ENCODE results near the gene RSU1. TPM values are rescaled to one million over a fixed set of nuclear protein-coding genes. Genes with fewer than 3 reads are reported as not detected.
A peak's percentile ranks its signal among the peaks of the same experiment; 100 is the strongest.

RSU1 gene
- polyA plus RNA-seq, 2 of the 4 experiments (the other 2 are of a cell fraction): 99.3 to 114 TPM

- Histone ChIP-seq H3K4me3 (no peak overlapping the region), H3K27ac (no peak overlapping the region), H3K9me3 (no peaks in the 10 kb centered on the region), H3K4me1 (no peaks in the 10 kb centered on the region), H3K4me2 (no peak overlapping the region)
- no peak for ATAC-seq
- no peak for DNase-seq (ENCODE audit: low read depth in 1 of 2, low spot score in 1 of 2)
- no peak for TF ChIP-seq RARB (CRISPR knock-in tag; IDR thresholded peaks at IDR 0.05)
- TF ChIP-seq ZFP36 (IDR thresholded peaks at IDR 0.05; ENCODE audit: borderline replicate concordance, partially characterized antibody): no peak
- TF ChIP-seq JUN (IDR thresholded peaks at IDR 0.05): no peak
- no peak for TF ChIP-seq FOSL2 (IDR thresholded peaks at IDR 0.05)
- TF ChIP-seq FOSL2 (CRISPR knock-in tag; IDR thresholded peaks at IDR 0.05): no peak
- no peak for TF ChIP-seq CHD2 (IDR thresholded peaks at IDR 0.05; ENCODE audit: low read length, partially characterized antibody)
- no peak for TF ChIP-seq HES2 (IDR thresholded peaks at IDR 0.05)
- TF ChIP-seq, protein P1, sequence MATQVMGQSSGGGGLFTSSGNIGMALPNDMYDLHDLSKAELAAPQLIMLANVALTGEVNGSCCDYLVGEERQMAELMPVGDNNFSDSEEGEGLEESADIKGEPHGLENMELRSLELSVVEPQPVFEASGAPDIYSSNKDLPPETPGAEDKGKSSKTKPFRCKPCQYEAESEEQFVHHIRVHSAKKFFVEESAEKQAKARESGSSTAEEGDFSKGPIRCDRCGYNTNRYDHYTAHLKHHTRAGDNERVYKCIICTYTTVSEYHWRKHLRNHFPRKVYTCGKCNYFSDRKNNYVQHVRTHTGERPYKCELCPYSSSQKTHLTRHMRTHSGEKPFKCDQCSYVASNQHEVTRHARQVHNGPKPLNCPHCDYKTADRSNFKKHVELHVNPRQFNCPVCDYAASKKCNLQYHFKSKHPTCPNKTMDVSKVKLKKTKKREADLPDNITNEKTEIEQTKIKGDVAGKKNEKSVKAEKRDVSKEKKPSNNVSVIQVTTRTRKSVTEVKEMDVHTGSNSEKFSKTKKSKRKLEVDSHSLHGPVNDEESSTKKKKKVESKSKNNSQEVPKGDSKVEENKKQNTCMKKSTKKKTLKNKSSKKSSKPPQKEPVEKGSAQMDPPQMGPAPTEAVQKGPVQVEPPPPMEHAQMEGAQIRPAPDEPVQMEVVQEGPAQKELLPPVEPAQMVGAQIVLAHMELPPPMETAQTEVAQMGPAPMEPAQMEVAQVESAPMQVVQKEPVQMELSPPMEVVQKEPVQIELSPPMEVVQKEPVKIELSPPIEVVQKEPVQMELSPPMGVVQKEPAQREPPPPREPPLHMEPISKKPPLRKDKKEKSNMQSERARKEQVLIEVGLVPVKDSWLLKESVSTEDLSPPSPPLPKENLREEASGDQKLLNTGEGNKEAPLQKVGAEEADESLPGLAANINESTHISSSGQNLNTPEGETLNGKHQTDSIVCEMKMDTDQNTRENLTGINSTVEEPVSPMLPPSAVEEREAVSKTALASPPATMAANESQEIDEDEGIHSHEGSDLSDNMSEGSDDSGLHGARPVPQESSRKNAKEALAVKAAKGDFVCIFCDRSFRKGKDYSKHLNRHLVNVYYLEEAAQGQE (IDR thresholded peaks at IDR 0.05): no peak
- TF ChIP-seq JUNB (IDR thresholded peaks at IDR 0.05): no peak
- no peak for TF ChIP-seq CHD4 (IDR thresholded peaks at IDR 0.05; ENCODE audit: borderline replicate concordance)
- no peak for TF ChIP-seq POLR2A (IDR thresholded peaks at IDR 0.05; ENCODE audit: low read length)
- TF ChIP-seq HOXB13 (CRISPR knock-in tag; IDR thresholded peaks at IDR 0.05; ENCODE audit: low read depth): no peak
- no peak for TF ChIP-seq EHMT2 (IDR thresholded peaks at IDR 0.05; ENCODE audit: low read depth)
- TF ChIP-seq MAZ (IDR thresholded peaks at IDR 0.05; ENCODE audit: borderline replicate concordance, low read depth, low read length): no peak
- no peak for TF ChIP-seq RCOR1 (IDR thresholded peaks at IDR 0.05; ENCODE audit: low read depth, low read length)
- TF ChIP-seq, protein P2, sequence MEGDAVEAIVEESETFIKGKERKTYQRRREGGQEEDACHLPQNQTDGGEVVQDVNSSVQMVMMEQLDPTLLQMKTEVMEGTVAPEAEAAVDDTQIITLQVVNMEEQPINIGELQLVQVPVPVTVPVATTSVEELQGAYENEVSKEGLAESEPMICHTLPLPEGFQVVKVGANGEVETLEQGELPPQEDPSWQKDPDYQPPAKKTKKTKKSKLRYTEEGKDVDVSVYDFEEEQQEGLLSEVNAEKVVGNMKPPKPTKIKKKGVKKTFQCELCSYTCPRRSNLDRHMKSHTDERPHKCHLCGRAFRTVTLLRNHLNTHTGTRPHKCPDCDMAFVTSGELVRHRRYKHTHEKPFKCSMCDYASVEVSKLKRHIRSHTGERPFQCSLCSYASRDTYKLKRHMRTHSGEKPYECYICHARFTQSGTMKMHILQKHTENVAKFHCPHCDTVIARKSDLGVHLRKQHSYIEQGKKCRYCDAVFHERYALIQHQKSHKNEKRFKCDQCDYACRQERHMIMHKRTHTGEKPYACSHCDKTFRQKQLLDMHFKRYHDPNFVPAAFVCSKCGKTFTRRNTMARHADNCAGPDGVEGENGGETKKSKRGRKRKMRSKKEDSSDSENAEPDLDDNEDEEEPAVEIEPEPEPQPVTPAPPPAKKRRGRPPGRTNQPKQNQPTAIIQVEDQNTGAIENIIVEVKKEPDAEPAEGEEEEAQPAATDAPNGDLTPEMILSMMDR (IDR thresholded peaks at IDR 0.05): no peak
- TF ChIP-seq PBX3 (IDR thresholded peaks at IDR 0.05): no peak
- TF ChIP-seq ESRRA (IDR thresholded peaks at IDR 0.05; ENCODE audit: borderline replicate concordance, low read length): no peak
- no peak for TF ChIP-seq MYC (IDR thresholded peaks at IDR 0.05; ENCODE audit: borderline replicate concordance, low read length)
- TF ChIP-seq USF2 (IDR thresholded peaks at IDR 0.05): no peak
- POLR2A ChIA-PET: no interaction called here
- WGBS (ENCODE audit: missing lambda C conversion rate): 83% methylated on average over 6 of the region's 6 CpGs
- FAIRE-seq: no peak
- CTCF ChIA-PET: interaction anchor here (1.5 kb wide), 1 partner anchor 12 kb away, joined by 4 read pairs; no protein-coding TSS in a partner anchor
Observed at GRCh38 chr10:16585103-16585502, 232.1 kb downstream of the RSU1 start.

DNA sequence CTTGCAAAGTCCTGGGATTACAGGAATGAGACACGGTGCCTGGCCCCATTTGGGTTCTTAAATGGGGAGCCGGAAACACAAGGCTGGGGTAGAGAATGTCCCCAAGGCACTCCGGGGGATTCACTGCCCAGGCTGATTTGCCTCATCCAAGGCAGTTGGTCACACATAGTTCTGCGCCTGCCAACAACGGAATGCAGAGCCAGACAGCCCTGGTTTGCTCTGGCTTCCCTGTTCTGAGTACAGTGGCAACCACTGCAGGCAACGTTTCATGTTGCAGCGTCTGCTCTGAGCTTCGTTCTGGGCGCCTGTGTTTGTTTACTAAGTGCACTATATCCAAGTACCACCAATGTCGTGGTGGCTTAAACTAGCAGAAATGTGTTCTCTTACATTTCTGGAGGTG lies 233.8 kb downstream of the RSU1 start:
- no peak for DNase-seq (ENCODE audit: low read depth in 1 of 2, low spot score in 1 of 2)
- ATAC-seq: peak in 1 of 2 experiments; percentile 46; a peak in 2 of 6 replicates
- no peak for FAIRE-seq
- Histone ChIP-seq H3K9me3 (no peaks in the 10 kb centered on the region), H3K27ac (no peak overlapping the region), H3K4me1 (no peaks in the 10 kb centered on the region), H3K4me3 (no peak overlapping the region), H3K4me2 (no peak overlapping the region)
- 23% methylated on average over 10 of the region's 10 CpGs for WGBS (ENCODE audit: missing lambda C conversion rate)
- CTCF ChIA-PET: interaction anchor here (1.0 to 1.7 kb wide), 2 partner anchors 34 to 194 kb away, joined by 3 to 4 read pairs; no protein-coding TSS in a partner anchor
- POLR2A ChIA-PET: no interaction called here
- TF ChIP-seq PHF8 (IDR thresholded peaks at IDR 0.05; ENCODE audit: borderline replicate concordance, low read depth) (no peak), GATA3 (IDR thresholded peaks at IDR 0.05; ENCODE audit: borderline replicate concordance) (no peak), MAFK (IDR thresholded peaks at IDR 0.05; ENCODE audit: partially characterized antibody) (no peak), RNF2 (IDR thresholded peaks at IDR 0.05; ENCODE audit: borderline replicate concordance, low read depth) (no peak), ZSCAN20 (CRISPR knock-in tag; IDR thresholded peaks at IDR 0.05) (no peak), HDAC2 (IDR thresholded peaks at IDR 0.05) (no peak), TFCP2L1 (CRISPR knock-in tag; IDR thresholded peaks at IDR 0.05) (no peak), JUN (IDR thresholded peaks at IDR 0.05) (no peak), CEBPB (IDR thresholded peaks at IDR 0.05) (no peak), HES2 (IDR thresholded peaks at IDR 0.05) (no peak), FOSB (CRISPR knock-in tag; IDR thresholded peaks at IDR 0.05) (no peak), POLR2A (IDR thresholded peaks at IDR 0.05; ENCODE audit: low read length) (no peak), FOSL2 (IDR thresholded peaks at IDR 0.05) (no peak), FOSL2 (CRISPR knock-in tag; IDR thresholded peaks at IDR 0.05) (no peak), POLR2AphosphoS2 (conservative IDR thresholded peaks at IDR 0.05; ENCODE audit: low read length) (no peak)
- TF ChIP-seq, protein P3, sequence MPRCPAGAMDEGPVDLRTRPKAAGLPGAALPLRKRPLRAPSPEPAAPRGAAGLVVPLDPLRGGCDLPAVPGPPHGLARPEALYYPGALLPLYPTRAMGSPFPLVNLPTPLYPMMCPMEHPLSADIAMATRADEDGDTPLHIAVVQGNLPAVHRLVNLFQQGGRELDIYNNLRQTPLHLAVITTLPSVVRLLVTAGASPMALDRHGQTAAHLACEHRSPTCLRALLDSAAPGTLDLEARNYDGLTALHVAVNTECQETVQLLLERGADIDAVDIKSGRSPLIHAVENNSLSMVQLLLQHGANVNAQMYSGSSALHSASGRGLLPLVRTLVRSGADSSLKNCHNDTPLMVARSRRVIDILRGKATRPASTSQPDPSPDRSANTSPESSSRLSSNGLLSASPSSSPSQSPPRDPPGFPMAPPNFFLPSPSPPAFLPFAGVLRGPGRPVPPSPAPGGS (IDR thresholded peaks at IDR 0.05): no peak

Measured in A549 (cell line).